Mesothelial cell of epicardium (in vitro differentiated cells): ENCODE results near the gene STK10. TPM values are rescaled to one million over a fixed set of nuclear protein-coding genes. Genes with fewer than 3 reads are reported as not detected.

Experiments
- DNase-seq, 2 experiments: peaks; one replicate each; pipeline ENCODE4 v3.0.0; 2021; ENCODE audit warnings: low spot score in 2 of 2; ENCODE audit not compliant: unreplicated experiment in 2 of 2
- H3K27ac Mint-ChIP-seq: 2 replicates; pipeline ENCODE4 v1.8.0; 2021; ENCODE audit warnings: mixed read lengths
- H3K27me3 Mint-ChIP-seq: 2 replicates; pipeline ENCODE4 v1.8.0; 2021; ENCODE audit warnings: low read depth, mixed read lengths
- H3K36me3 Mint-ChIP-seq: 2 replicates; pipeline ENCODE4 v1.8.0; 2021; ENCODE audit warnings: mixed read lengths
- H3K4me1 Mint-ChIP-seq: 2 replicates; pipeline ENCODE4 v1.8.0; 2021; ENCODE audit warnings: mixed read lengths
- H3K4me3 Mint-ChIP-seq: 2 replicates; pipeline ENCODE4 v1.8.0; 2021; ENCODE audit warnings: mild to moderate bottlenecking, moderate library complexity, mixed read lengths
- H3K9me3 Mint-ChIP-seq: 2 replicates; pipeline ENCODE4 v1.8.0; 2021; ENCODE audit warnings: mixed read lengths
- total RNA-seq: library from RNA; stranded (reverse); gene quantifications from 3 replicates; pipeline ENCODE4 v1.2.1, GENCODE V29; 2021
- TF ChIP-seq, protein P1 (sequence below): fragments of 200-600 bp; sonication (generic); IDR thresholded peaks from one replicate; pipeline ENCODE4 v1.5.0; 2021; ENCODE audit warnings: antibody characterized with exemption; ENCODE audit not compliant: unreplicated experiment

The STK10 gene
- total RNA-seq, 1 donor from 2014 or later: 15.5 TPM

GRCh38 chr5:172147857-172148256, 40.2 kb downstream of the STK10 start:
- TF ChIP-seq, protein P1, sequence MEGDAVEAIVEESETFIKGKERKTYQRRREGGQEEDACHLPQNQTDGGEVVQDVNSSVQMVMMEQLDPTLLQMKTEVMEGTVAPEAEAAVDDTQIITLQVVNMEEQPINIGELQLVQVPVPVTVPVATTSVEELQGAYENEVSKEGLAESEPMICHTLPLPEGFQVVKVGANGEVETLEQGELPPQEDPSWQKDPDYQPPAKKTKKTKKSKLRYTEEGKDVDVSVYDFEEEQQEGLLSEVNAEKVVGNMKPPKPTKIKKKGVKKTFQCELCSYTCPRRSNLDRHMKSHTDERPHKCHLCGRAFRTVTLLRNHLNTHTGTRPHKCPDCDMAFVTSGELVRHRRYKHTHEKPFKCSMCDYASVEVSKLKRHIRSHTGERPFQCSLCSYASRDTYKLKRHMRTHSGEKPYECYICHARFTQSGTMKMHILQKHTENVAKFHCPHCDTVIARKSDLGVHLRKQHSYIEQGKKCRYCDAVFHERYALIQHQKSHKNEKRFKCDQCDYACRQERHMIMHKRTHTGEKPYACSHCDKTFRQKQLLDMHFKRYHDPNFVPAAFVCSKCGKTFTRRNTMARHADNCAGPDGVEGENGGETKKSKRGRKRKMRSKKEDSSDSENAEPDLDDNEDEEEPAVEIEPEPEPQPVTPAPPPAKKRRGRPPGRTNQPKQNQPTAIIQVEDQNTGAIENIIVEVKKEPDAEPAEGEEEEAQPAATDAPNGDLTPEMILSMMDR: no peak
- no peaks in the 10 kb centered on the region for H3K27me3 Mint-ChIP-seq
- DNase-seq: no peak
- H3K27ac Mint-ChIP-seq: no peak overlapping the region
- H3K4me3 Mint-ChIP-seq: no peak overlapping the region
- H3K36me3 Mint-ChIP-seq: peaks cover 2% of the 10 kb centered on the region
- no peaks in the 10 kb centered on the region for H3K9me3 Mint-ChIP-seq
- H3K4me1 Mint-ChIP-seq: peaks cover 5% of the 10 kb centered on the region

DNA sequence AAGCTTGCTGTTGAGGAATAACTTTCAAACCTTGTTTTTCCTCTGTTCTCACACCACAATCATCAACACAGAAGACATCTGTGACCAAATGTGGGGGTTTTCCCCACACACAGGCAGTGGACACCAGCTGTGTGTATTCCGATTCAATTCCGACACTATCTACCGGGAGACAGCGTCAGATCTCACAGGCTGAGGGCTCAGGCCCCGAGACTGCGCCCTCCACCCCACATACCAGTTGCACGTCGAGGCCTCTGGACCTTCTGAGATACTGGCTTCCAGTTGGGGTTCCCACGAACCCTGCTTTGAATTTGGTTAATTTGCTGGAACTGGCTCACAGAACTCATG, 41.3 kb downstream of the STK10 start:
- Mint-ChIP-seq H3K27ac (no peak overlapping the region), H3K4me1 (peaks cover 11% of the 10 kb centered on the region), H3K27me3 (no peaks in the 10 kb centered on the region), H3K9me3 (no peaks in the 10 kb centered on the region), H3K36me3 (peaks cover 2% of the 10 kb centered on the region), H3K4me3 (no peak overlapping the region)
- no peak for DNase-seq
- TF ChIP-seq, protein P1: no peak

DNA sequence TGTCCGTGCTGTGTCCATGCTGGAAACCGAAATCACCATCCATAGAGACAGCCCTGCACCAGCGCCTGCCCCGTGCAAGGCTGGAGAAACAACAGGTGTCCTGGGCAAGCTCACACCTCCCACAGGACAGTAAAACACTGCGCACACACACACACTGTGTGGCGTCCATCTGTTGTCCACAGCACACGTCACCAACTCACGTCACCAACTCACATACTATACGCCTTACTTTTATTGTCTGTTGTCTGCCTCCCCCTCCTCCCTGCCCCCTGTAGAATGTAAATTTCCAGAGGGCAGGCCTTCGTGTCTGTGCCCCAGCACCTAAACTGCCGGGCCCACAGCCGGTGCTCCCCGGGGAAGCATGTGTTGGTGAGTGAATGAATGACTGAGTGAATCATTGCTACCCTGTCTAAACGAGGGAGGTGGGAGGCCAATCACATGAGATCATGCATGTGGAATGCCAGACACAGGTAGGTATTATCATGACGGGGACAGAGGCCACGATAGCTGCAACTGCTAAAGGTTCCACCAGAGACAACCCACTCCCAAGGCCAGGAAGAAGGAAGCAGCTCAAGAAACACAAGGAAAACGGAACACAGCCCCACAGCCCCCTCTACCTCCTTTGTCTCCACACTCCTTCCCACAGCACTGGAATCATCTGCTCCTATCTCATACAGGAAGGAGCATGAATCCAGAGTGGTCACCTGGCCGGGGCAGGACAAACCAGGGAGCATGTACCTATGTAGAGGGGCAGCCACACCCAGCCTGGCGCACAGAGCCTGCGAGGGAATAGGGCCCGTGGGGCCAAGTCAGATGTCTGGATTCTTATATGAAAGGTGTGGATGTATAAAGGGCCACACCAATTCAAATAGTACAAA, 41.9 kb downstream of the STK10 start:
- TF ChIP-seq, protein P1: no peak
- peaks cover 2% of the 10 kb centered on the region for H3K36me3 Mint-ChIP-seq
- no peaks in the 10 kb centered on the region for H3K27me3 Mint-ChIP-seq
- peaks cover 13% of the 10 kb centered on the region for H3K4me1 Mint-ChIP-seq
- no peak overlapping the region for H3K27ac Mint-ChIP-seq
- no peaks in the 10 kb centered on the region for H3K9me3 Mint-ChIP-seq
- H3K4me3 Mint-ChIP-seq: no peak overlapping the region
- DNase-seq: no peak

DNA sequence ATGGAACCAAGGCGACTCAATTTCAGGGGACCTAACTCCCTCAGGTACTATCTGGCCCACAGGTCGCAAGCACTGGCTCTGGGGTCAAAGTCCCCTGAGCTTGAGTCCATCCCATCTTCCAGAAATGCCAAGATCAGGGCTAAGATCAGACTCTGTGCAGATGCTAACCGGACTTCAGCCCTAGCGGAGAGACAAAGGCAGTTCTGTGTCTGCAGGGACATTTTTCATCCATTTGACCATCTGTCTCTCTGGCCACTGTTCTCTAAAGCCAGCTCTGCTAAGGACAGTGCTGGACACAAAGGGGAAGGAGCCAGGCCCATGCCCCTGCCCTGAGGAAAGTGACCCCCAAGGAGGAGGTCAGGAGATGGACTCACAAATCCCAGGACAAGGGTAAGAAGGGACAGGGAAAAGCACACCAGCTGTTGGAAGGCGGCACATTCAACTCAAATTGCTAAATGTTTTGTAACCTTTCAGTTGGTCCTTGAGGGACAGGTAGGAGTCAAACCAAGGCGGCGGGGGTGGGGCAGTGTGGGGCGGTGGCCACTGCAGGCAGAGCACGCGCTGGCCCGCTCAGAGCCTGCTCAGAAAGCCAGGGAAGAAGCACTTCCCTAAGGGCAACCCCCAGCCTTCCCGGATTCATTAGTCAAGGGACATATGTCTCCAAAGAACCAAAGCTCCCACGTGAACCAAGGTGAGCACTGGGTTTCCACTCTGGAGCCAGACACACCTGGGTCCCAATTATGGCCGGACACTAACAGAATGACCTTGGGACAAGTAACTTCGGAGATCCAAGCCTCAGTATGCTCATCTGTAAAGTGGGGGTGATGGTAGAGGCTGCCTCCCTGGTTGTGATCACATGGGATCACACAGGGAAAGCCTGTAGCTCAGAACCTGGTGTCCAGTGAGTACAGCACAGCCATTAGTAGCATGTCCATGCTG, 42.8 kb downstream of the STK10 start:
- TF ChIP-seq, protein P1: no peak
- no peaks in the 10 kb centered on the region for H3K36me3 Mint-ChIP-seq
- no peak overlapping the region for H3K27ac Mint-ChIP-seq
- H3K4me1 Mint-ChIP-seq: peaks cover 13% of the 10 kb centered on the region
- H3K9me3 Mint-ChIP-seq: no peaks in the 10 kb centered on the region
- no peak overlapping the region for H3K4me3 Mint-ChIP-seq
- no peaks in the 10 kb centered on the region for H3K27me3 Mint-ChIP-seq
- DNase-seq: no peak

- Mint-ChIP-seq H3K36me3 (no peaks in the 10 kb centered on the region), H3K27ac (no peak overlapping the region), H3K9me3 (no peaks in the 10 kb centered on the region), H3K4me1 (peaks cover 13% of the 10 kb centered on the region), H3K27me3 (no peaks in the 10 kb centered on the region), H3K4me3 (no peak overlapping the region)
- TF ChIP-seq, protein P1: no peak
- no peak for DNase-seq
These were observed 43.7 kb downstream of the STK10 start for GRCh38 chr5:172144291-172144815.
